GM13976 (cell line): Measurements from ENCODE around the gene NCAPD3.
A peak's percentile ranks its signal among the peaks of the same experiment; 100 is the strongest.
"Not testable (repeated sequence)": the region's sequence is repeated elsewhere in the genome, so short reads cannot be mapped to it uniquely, and the experiment has no call there.

Source experiments
- DNase-seq: peaks from one replicate; pipeline ENCODE4 v3.0.0; 2012; ENCODE audit warnings: low spot score
- in situ Hi-C: fragments of 300-500 bp; cut with MboI; formaldehyde crosslinking; loops from one replicate; pipeline ENCODE4 v1.12.0; 2022; ENCODE audit warnings: low sequenced_read_pairs, mixed read lengths, inconsistent platforms; ENCODE audit not compliant: unreplicated experiment
- TF ChIP-seq, protein P1 (sequence below): IDR thresholded peaks from 2 replicates; pipeline ENCODE4 v1.5.1; 2012; ENCODE audit warnings: borderline replicate concordance, mild to moderate bottlenecking; ENCODE audit not compliant: insufficient read depth; ENCODE audit errors: extremely low read depth, missing control alignments, control extremely low read depth

NCAPD3 gene

GRCh38 chr11:134260983-134261382 is 37.2 kb upstream of the NCAPD3 start:
- DNase-seq, result no peak
- TF ChIP-seq, protein P1, sequence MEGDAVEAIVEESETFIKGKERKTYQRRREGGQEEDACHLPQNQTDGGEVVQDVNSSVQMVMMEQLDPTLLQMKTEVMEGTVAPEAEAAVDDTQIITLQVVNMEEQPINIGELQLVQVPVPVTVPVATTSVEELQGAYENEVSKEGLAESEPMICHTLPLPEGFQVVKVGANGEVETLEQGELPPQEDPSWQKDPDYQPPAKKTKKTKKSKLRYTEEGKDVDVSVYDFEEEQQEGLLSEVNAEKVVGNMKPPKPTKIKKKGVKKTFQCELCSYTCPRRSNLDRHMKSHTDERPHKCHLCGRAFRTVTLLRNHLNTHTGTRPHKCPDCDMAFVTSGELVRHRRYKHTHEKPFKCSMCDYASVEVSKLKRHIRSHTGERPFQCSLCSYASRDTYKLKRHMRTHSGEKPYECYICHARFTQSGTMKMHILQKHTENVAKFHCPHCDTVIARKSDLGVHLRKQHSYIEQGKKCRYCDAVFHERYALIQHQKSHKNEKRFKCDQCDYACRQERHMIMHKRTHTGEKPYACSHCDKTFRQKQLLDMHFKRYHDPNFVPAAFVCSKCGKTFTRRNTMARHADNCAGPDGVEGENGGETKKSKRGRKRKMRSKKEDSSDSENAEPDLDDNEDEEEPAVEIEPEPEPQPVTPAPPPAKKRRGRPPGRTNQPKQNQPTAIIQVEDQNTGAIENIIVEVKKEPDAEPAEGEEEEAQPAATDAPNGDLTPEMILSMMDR, result no peak
- in situ Hi-C loops, result no loop called here

- TF ChIP-seq, protein P1, result no peak
- in situ Hi-C loops, result no loop called here
- peak; percentile 41 for DNase-seq
Observed at GRCh38 chr11:134260503-134260902, 36.7 kb upstream of the NCAPD3 start.

GRCh38 chr11:134258577-134258976 is 34.8 kb upstream of the NCAPD3 start:
- in situ Hi-C loops, result no loop called here
- no peak for DNase-seq
- TF ChIP-seq, protein P1, result no peak

- no peak for DNase-seq
- in situ Hi-C loops, result no loop called here
- TF ChIP-seq, protein P1, result no peak
Observed at GRCh38 chr11:134257101-134257500, 33.3 kb upstream of the NCAPD3 start.

DNA sequence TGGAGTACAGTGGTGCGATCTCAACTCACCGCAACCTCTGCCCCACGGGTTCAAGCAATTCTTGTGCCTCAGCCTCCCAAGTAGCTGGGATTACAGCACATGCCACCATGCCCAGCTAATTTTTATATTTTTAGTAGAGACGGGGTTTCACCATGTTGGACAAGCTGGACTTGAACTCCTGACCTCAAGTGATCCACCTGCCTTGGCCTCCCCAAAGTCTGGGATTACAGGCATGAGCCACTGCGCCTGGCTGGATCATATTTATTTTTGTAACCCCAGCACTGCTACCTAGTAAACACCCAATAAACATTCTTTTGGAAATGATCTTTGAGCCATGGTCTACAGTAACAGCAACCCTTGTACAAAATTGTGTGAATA is 31.4 kb upstream of the NCAPD3 start:
- DNase-seq, in situ Hi-C loops: not testable (repeated sequence)

- in situ Hi-C loops, result no loop called here
- no peak for DNase-seq
- TF ChIP-seq, protein P1, result no peak
Observed at GRCh38 chr11:134254433-134255183, 30.8 kb upstream of the NCAPD3 start.

GRCh38 chr11:134253188-134253993 is 29.6 kb upstream of the NCAPD3 start, which contains the start of the genes ACAD8 and THYN1:
Gene ACAD8, plus strand, starts transcription at chr11:134253568. Its CDS starts 33 bp downstream, at chr11:134253601.
Gene THYN1, minus strand, starts transcription at chr11:134253352. Its CDS starts 470 bp downstream, at chr11:134252882.
- in situ Hi-C loops, result no loop called here
- peak; percentile 99 for DNase-seq
- TF ChIP-seq, protein P1, result no peak
